ENCODE results near the gene UBE2J1.

DNA sequence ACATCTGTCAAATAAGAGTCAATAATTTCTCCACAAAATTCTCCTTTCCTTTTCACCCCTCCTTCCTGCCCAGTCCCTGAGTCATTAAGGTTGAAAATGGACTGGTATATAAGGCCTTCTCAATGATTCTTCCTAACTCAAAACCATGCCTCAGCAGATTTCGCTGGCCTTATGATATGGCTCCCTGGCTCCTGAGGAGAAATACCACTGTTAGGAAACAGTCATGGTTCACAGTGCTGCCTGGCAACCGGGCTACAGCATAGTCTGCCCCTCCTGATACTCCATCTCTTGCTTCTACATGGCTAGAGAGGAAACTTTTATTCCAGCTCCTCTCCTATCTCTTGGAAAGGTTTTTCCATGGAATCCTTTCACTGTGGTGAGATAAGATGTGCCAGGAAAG is 4.7 kb downstream of the UBE2J1 start:
- TF ChIP-seq CTCF (IDR thresholded peaks at IDR 0.05; ENCODE audit: insufficient read depth, low read depth, low read length) (no peak), EZH2 (IDR thresholded peaks at IDR 0.05; ENCODE audit: insufficient read depth, low read length) (no peak)
